K562 (cell line): ENCODE measurements around the gene GJB4. TPM values are rescaled to one million over a fixed set of nuclear protein-coding genes. Genes with fewer than 3 reads are reported as not detected.
A peak's percentile ranks its signal among the peaks of the same experiment; 100 is the strongest.

Experiments used
- ATAC-seq: fragments of 200-7000 bp; cut with Tn5 transposase; 3 replicates; pipeline ENCODE4 v1.9.1; 2020; ENCODE audit warnings: moderate library complexity
- BruUV-seq: library from RNA; stranded (reverse); fragments of 400-500 nt; replicated peaks from 2 replicates; lab custom pipeline; 2021; lab: Mats Ljungman, UMichigan
- CTCF ChIA-PET: fragments of 300-600 bp; formaldehyde crosslinking; extraction: SDS; loops from one replicate; lab custom pipeline; 2021; ENCODE audit warnings: low intra/inter-chr PET ratio; lab: Yijun Ruan, JAX
- POLR2A ChIA-PET: fragments of 300-600, 350-650 bp; sonication (Branson Sonifier 250); formaldehyde crosslinking; extraction: SDS; loops from one replicate; lab custom pipeline; 2021; ENCODE audit warnings: antibody characterized with exemption, inconsistent platforms; lab: Yijun Ruan, JAX
- DNase-seq, 4 experiments: peaks; one replicate each; pipeline versions ENCODE4 v3.0.0 to v3.0.0-alpha.2; 2011 to 2018; ENCODE audit warnings: low spot score in 3 of 4, mixed read lengths in 3 of 4; ENCODE audit errors: extremely low read depth in 1 of 4
- FAIRE-seq: peaks from 2 replicates; lab custom pipeline; 2011; peaks lifted over from hg19 to GRCh38; lab: Jason Lieb, UNC
- H2AFZ ChIP-seq: 2 replicates; pipeline ENCODE4 v1.6.0; 2011; ENCODE audit warnings: low read depth, low read length, control low read depth, inconsistent platforms
- H3K27ac ChIP-seq: fragments of 200-600 bp; 3 replicates; pipeline ENCODE4 v1.8.0; 2011; ENCODE audit warnings: low read depth, mild to moderate bottlenecking, control low read depth, inconsistent platforms, low read length, moderate library complexity, mixed read lengths; ENCODE audit errors: extremely low read depth
- H3K27me3 ChIP-seq, 2 experiments: fragments of 300-600 bp in 1 of 2; 2 replicates in 1 of 2; 3 replicates in 1 of 2; pipeline versions ENCODE4 v1.6.0 to v1.8.0; 2011; ENCODE audit warnings: inconsistent platforms in 2 of 2, low read length in 2 of 2, mild to moderate bottlenecking in 1 of 2, mixed read lengths in 1 of 2, moderate library complexity in 1 of 2; ENCODE audit not compliant: control insufficient read depth in 2 of 2, insufficient read depth in 2 of 2
- H3K36me3 ChIP-seq: fragments of 300-600 bp; 3 replicates; pipeline ENCODE4 v1.8.0; 2011; ENCODE audit warnings: mild to moderate bottlenecking, low read length, inconsistent platforms; ENCODE audit not compliant: control insufficient read depth, insufficient read depth
- H3K4me1 ChIP-seq, 2 experiments: fragments of 200-600 bp in 1 of 2; replicated peaks in 1 of 2; 2 replicates in 1 of 2; 3 replicates in 1 of 2; pipeline versions ENCODE4 v1.5.1 to v1.8.0; 2011; ENCODE audit warnings: inconsistent platforms in 2 of 2, low read length in 2 of 2, mild to moderate bottlenecking in 1 of 2, mixed read lengths in 1 of 2, moderate library complexity in 1 of 2; ENCODE audit not compliant: control insufficient read depth in 2 of 2, insufficient read depth in 2 of 2
- H3K4me2 ChIP-seq: 2 replicates; pipeline ENCODE4 v1.6.1; 2011; ENCODE audit warnings: low read length, control low read depth, inconsistent platforms, mixed read lengths; ENCODE audit not compliant: insufficient read depth
- H3K4me3 ChIP-seq: fragments of 200-600 bp; sonication (generic), shearing (Covaris generic); 2 replicates; pipeline ENCODE4 v1.5.1; 2016; ENCODE audit warnings: control low read depth, inconsistent platforms
- H3K79me2 ChIP-seq: fragments of 200-600 bp; 3 replicates; pipeline ENCODE4 v1.8.0; 2011; ENCODE audit warnings: low read length, inconsistent platforms; ENCODE audit not compliant: control insufficient read depth, insufficient read depth
- H3K9ac ChIP-seq, 2 experiments: 2 replicates each; pipeline versions ENCODE4 v1.6.0 to v1.6.1; 2011; ENCODE audit warnings: low read depth in 2 of 2, low read length in 2 of 2, control low read depth in 1 of 2, inconsistent platforms in 1 of 2, mild to moderate bottlenecking in 1 of 2, mixed read lengths in 1 of 2; ENCODE audit not compliant: insufficient read depth in 1 of 2
- H3K9me1 ChIP-seq: one replicate; pipeline ENCODE4 v1.6.0; 2011; ENCODE audit warnings: inconsistent platforms, mild to moderate bottlenecking, low read length, moderate library complexity; ENCODE audit not compliant: control insufficient read depth, insufficient read depth
- H3K9me3 ChIP-seq: replicated peaks from 2 replicates; pipeline ENCODE4 v1.5.1; 2011; ENCODE audit warnings: low read depth, low read length, inconsistent platforms; ENCODE audit not compliant: control insufficient read depth, insufficient read depth
- H4K20me1 ChIP-seq: replicated peaks from 2 replicates; pipeline ENCODE4 v1.6.1; 2011; ENCODE audit warnings: low read length, inconsistent platforms, mixed read lengths; ENCODE audit not compliant: control insufficient read depth, insufficient read depth
- C11orf30 ChIP-seq: fragments of 450-650 bp; IDR thresholded peaks from 2 replicates; pipeline ENCODE4 v1.6.1; 2016; ENCODE audit warnings: low read depth, mild to moderate bottlenecking
- GTF2F1 ChIP-seq: IDR thresholded peaks from 2 replicates; pipeline ENCODE4 v1.6.1; 2011; ENCODE audit warnings: low read depth, low read length, improper control_type of control experiment
- MAFF ChIP-seq: IDR thresholded peaks from 2 replicates; pipeline ENCODE4 v1.6.1; 2012; ENCODE audit warnings: low read length, improper control_type of control experiment
- MAFG ChIP-seq: fragments of 450-650 bp; conservative IDR thresholded peaks from 2 replicates; pipeline ENCODE4 v1.6.1; 2016; ENCODE audit warnings: missing genetic modification characterization, missing compliant biosample characterization
- MAFK ChIP-seq: IDR thresholded peaks from 2 replicates; pipeline ENCODE4 v1.6.1; 2011; ENCODE audit warnings: low read length, improper control_type of control experiment
- XRCC3 ChIP-seq: fragments of 450-650 bp; IDR thresholded peaks from 2 replicates; pipeline ENCODE4 v1.6.1; 2017; ENCODE audit warnings: mild to moderate bottlenecking, moderate library complexity
- ZNF316 ChIP-seq: fragments of 450-650 bp; IDR thresholded peaks from 2 replicates; pipeline ENCODE4 v1.6.1; 2016
- ZNF695 ChIP-seq: fragments of 450-650 bp; formaldehyde crosslinking; IDR thresholded peaks from 2 replicates; pipeline ENCODE4 v1.4.0; 2020; ENCODE audit warnings: mild to moderate bottlenecking, moderate library complexity
- ZNF717 ChIP-seq: fragments of 250-450 bp; sonication (Bioruptor Pico); IDR thresholded peaks from 2 replicates; pipeline ENCODE4 v1.5.0; 2021
- whole genome bisulfite sequencing: fragments of 100-300 bp; shearing (Covaris generic); methylation state at CpG from one replicate; pipeline ENCODE4 v1.1.6; 2016; ENCODE audit warnings: low coverage, mixed read lengths; ENCODE audit not compliant: insufficient coverage; ENCODE audit errors: missing lambda C conversion rate; 5-methylcytosine and 5-hydroxymethylcytosine counted together
- in situ Hi-C: fragments of 300-500 bp; cut with MboI; formaldehyde crosslinking; loops from 4 replicates; pipeline ENCODE4 v1.15.0; 2018; ENCODE audit warnings: inconsistent platforms, mixed read lengths
- intact Hi-C: fragments of 100-400 bp; cut with micrococcal nuclease; formaldehyde crosslinking; loops from 2 replicates; pipeline ENCODE4 v1.14.2; 2022
- polyA plus RNA-seq, 8 experiments: library from polyadenylated mRNA; depleted of rRNA in 4 of 8; stranded (reverse) in 5 of 8; unstranded in 3 of 8; fragments of >200 nt; fragmentation: Nextera tagmentation in 2 of 8; fragmentation: Illumina TruSeq in 1 of 8; extraction: Ambion mirVana in 2 of 8; extraction: Trizol in 1 of 8; gene quantifications; 2 replicates each; pipeline versions ENCODE4 v1.2.1 to v1.2.3, GENCODE V29; 2011 to 2014; ENCODE audit warnings: inconsistent platforms in 1 of 8, missing spikeins in 1 of 8
- total RNA-seq, 7 experiments: library from RNA; depleted of rRNA in 6 of 7; stranded (reverse); fragments of >200 nt in 6 of 7; fragmentation: Illumina TruSeq in 2 of 7; extraction: Trizol in 2 of 7; gene quantifications; 2 replicates each; pipeline versions ENCODE4 v1.2.1 to v1.2.3, GENCODE V29; 2011 to 2021; ENCODE audit warnings: low replicate concordance in 1 of 7
- TF ChIP-seq, protein P1 (sequence below): fragments of 250-450 bp; sonication (Bioruptor Pico); IDR thresholded peaks from 2 replicates; pipeline ENCODE4 v1.8.0; 2022; ENCODE audit warnings: moderate library complexity, mild to moderate bottlenecking, inconsistent platforms

GJB4 gene
- total and polyA plus RNA-seq, 9 of the 15 experiments (the other 6 are each of a cell fraction or from before 2014, with no cell fraction given): 0.03 TPM; not detected in 8

DNA sequence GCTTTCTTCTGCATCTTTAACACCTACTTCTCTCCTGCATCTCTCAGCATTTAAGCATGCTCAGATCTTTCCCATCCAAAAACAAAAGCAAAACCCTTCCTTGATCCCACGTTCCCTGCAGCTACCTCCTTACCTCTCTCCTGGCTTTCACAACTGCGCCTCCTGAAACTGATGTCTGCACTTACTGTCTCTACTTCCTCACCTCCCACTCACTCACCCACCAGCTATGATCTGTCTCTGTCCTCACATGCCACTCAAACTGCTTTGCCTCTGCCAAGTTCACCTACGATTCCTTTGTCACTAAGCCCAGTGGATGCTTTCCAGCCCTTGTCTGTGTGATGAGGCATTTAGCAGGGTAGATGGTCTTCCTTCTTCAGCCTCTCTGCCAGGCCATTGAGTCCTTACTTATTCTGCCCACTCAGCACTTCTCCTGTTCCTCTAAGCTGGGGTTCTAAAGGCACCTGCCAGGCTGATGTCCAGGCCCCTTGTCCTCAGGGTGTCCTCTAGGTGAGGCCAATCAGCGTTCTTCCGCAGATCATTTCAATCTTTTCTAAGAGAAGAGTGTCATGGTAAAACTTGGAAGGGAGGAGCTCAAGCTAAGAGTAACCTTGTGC, 11.5 kb downstream of the GJB4 start:
- H3K4me2 ChIP-seq: no peak overlapping the region
- H3K27me3 ChIP-seq: peaks cover 29 to 33% of the 10 kb centered on the region in 2 experiments
- ATAC-seq: no peak
- TF ChIP-seq MAFK: peak; percentile 68
- peak; percentile 73 for TF ChIP-seq C11orf30
- peak; percentile 77 for TF ChIP-seq ZNF316
- TF ChIP-seq, protein P1, sequence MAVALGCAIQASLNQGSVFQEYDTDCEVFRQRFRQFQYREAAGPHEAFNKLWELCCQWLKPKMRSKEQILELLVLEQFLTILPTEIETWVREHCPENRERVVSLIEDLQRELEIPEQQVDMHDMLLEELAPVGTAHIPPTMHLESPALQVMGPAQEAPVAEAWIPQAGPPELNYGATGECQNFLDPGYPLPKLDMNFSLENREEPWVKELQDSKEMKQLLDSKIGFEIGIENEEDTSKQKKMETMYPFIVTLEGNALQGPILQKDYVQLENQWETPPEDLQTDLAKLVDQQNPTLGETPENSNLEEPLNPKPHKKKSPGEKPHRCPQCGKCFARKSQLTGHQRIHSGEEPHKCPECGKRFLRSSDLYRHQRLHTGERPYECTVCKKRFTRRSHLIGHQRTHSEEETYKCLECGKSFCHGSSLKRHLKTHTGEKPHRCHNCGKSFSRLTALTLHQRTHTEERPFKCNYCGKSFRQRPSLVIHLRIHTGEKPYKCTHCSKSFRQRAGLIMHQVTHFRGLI (CRISPR knock-in tag): no peak
- peak; percentile 67 for TF ChIP-seq MAFG (tag)
- TF ChIP-seq XRCC3: no peak
- TF ChIP-seq ZNF695: no peak
- TF ChIP-seq MAFF: peak; percentile 59
- TF ChIP-seq GTF2F1: no peak
- TF ChIP-seq ZNF717 (CRISPR knock-in tag): no peak
- 3% methylated on average over 5 of the region's 5 CpGs for WGBS
- DNase-seq: no peak
- no peaks in the 10 kb centered on the region for H3K79me2 ChIP-seq
- no peak overlapping the region for H2AFZ ChIP-seq
- no peak overlapping the region for H3K9ac ChIP-seq
- in situ Hi-C loops (no loop called here), intact Hi-C loops (no loop called here)
- H3K36me3 ChIP-seq: no peaks in the 10 kb centered on the region
- H3K4me3 ChIP-seq: no peak overlapping the region
- H3K4me1 ChIP-seq: no peaks in the 10 kb centered on the region
- ChIA-PET CTCF (no interaction called here), POLR2A (interaction anchor here (0.8 kb wide), 1 partner anchor 14 kb away, joined by 3 read pairs; no protein-coding TSS in a partner anchor)
- H4K20me1 ChIP-seq: 0 out of 2 replicates have a peak, but pooled peaks cover under 1% of the 10 kb centered on the region
- H3K9me1 ChIP-seq: no peaks in the 10 kb centered on the region
- peak; percentile 19 for FAIRE-seq
- H3K27ac ChIP-seq: no peak overlapping the region
- H3K9me3 ChIP-seq: no peaks in the 10 kb centered on the region
- BruUV-seq: no TSS peak
